Cardiac fibroblast (primary cell): ENCODE data around the gene HSPB3.
"Not testable (repeated sequence)": the region's sequence is repeated elsewhere in the genome, so short reads cannot be mapped to it uniquely, and the experiment has no call there.

Experiments
- DNase-seq, 2 donors: peaks; one replicate each; pipeline versions ENCODE4 v3.0.0 to v3.0.0-alpha.2; 2010; ENCODE audit warnings: low read depth in 2 of 2
- H3K4me3 ChIP-seq, 2 donors: replicated peaks in 1 of 2; 1 replicate in 1 of 2; 2 replicates in 1 of 2; pipeline ENCODE4 v1.5.1; 2011; ENCODE audit warnings: low read depth in 2 of 2, low read length in 2 of 2, mild to moderate bottlenecking in 2 of 2, moderate library complexity in 1 of 2
- TF ChIP-seq, protein P1 (sequence below): IDR thresholded peaks from one replicate; pipeline ENCODE4 v1.5.1; 2011; ENCODE audit warnings: low read depth, mild to moderate bottlenecking, low read length, inconsistent platforms

HSPB3 gene

GRCh38 chr5:54484219-54484894 is 28.9 kb downstream of the HSPB3 start:
- DNase-seq: no peak
- no peak overlapping the region for H3K4me3 ChIP-seq
- TF ChIP-seq, protein P1, sequence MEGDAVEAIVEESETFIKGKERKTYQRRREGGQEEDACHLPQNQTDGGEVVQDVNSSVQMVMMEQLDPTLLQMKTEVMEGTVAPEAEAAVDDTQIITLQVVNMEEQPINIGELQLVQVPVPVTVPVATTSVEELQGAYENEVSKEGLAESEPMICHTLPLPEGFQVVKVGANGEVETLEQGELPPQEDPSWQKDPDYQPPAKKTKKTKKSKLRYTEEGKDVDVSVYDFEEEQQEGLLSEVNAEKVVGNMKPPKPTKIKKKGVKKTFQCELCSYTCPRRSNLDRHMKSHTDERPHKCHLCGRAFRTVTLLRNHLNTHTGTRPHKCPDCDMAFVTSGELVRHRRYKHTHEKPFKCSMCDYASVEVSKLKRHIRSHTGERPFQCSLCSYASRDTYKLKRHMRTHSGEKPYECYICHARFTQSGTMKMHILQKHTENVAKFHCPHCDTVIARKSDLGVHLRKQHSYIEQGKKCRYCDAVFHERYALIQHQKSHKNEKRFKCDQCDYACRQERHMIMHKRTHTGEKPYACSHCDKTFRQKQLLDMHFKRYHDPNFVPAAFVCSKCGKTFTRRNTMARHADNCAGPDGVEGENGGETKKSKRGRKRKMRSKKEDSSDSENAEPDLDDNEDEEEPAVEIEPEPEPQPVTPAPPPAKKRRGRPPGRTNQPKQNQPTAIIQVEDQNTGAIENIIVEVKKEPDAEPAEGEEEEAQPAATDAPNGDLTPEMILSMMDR: no peak

GRCh38 chr5:54485659-54486058 is 30.2 kb downstream of the HSPB3 start:
- H3K4me3 ChIP-seq, DNase-seq: not testable (repeated sequence)

GRCh38 chr5:54489648-54489979 is 34.1 kb downstream of the HSPB3 start:
- not testable (repeated sequence) for DNase-seq, H3K4me3 ChIP-seq

DNA sequence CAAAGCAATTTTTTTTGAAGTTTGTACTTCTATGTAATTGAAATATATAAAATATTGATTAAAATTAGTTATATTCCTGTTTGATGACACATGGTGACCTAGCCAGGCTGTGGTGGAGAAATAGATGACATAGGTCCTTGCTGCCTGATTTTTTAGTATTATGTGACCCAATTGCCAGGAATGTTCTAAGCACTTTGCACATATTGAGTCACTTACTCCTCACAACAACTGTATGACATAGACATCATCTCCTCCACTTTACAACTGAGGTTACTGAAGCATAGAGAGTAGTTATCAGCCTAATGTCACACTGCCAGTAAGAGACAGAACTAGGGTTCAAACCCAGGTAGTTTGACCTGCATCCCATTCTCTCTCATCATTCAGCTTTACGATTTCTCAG is 35.8 kb downstream of the HSPB3 start:
- peak in 1 of 2 donors; percentile 20 for DNase-seq
- TF ChIP-seq, protein P1: no peak
- H3K4me3 ChIP-seq: no peak overlapping the region

- peak; percentile 15 to 60 for DNase-seq
- TF ChIP-seq, protein P1: no peak
- H3K4me3 ChIP-seq: no peak overlapping the region
Observed at GRCh38 chr5:54492178-54492577, 36.7 kb downstream of the HSPB3 start.

DNA sequence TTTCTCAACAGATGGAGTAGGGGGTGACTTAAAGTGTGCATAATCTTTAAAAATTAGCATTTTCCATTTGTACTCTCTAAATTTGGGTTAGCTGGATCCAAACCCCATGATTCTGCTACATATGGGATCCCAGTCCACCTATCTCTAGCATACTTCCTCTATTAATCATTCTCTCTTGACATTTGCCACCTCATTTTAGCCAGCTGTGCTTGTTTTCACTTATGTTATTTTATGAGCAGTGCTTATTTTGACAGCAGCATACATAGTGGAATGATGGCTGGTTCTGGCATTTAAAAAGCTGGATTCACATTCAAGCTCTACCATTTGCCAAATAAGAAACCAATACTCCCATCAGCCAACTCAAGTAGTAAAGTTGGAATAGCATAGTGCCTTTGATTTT is 39.5 kb downstream of the HSPB3 start:
- TF ChIP-seq, protein P1: no peak
- no peak for DNase-seq
- H3K4me3 ChIP-seq: no peak overlapping the region
